GM21576 (cell line): Measurements from ENCODE around the gene TNFRSF25.
"Not testable (repeated sequence)": the region's sequence is repeated elsewhere in the genome, so short reads cannot be mapped to it uniquely, and the experiment has no call there.

Experiments
- ATAC-seq: cut with Tn5 transposase; IDR thresholded peaks from one replicate; pipeline ENCODE4 v1.9.1; 2021; ENCODE audit warnings: mild to moderate bottlenecking, moderate library complexity; ENCODE audit not compliant: unreplicated experiment

TNFRSF25 gene

GRCh38 chr1:6502000-6502891 lies 36.3 kb upstream of the TNFRSF25 start:
- no peak for ATAC-seq

GRCh38 chr1:6501279-6501813 lies 35.4 kb upstream of the TNFRSF25 start:
- no peak for ATAC-seq

- ATAC-seq, result no peak
Measured at GRCh38 chr1:6500544-6501278, 34.7 kb upstream of the TNFRSF25 start.

- ATAC-seq, result no peak
Measured at GRCh38 chr1:6499296-6499695, 33.3 kb upstream of the TNFRSF25 start.

GRCh38 chr1:6498576-6499111 lies 32.7 kb upstream of the TNFRSF25 start:
- ATAC-seq, result no peak

GRCh38 chr1:6497867-6498575 lies 32.0 kb upstream of the TNFRSF25 start:
- ATAC-seq, result no peak

GRCh38 chr1:6497215-6497866 lies 31.4 kb upstream of the TNFRSF25 start:
- ATAC-seq, result no peak

GRCh38 chr1:6496890-6497214 lies 30.9 kb upstream of the TNFRSF25 start:
- ATAC-seq, result no peak

GRCh38 chr1:6496365-6496721 lies 30.4 kb upstream of the TNFRSF25 start:
- no peak for ATAC-seq

- no peak for ATAC-seq
Measured at GRCh38 chr1:6495540-6496364, 29.8 kb upstream of the TNFRSF25 start.

- no peak for ATAC-seq
Measured at GRCh38 chr1:6495041-6495441, 29.1 kb upstream of the TNFRSF25 start.

- no peak for ATAC-seq
Measured at GRCh38 chr1:6494627-6495026, 28.7 kb upstream of the TNFRSF25 start.

GRCh38 chr1:6493834-6494223 lies 27.9 kb upstream of the TNFRSF25 start:
- not testable (repeated sequence) for ATAC-seq

GRCh38 chr1:6491966-6492365 lies 26.0 kb upstream of the TNFRSF25 start:
- ATAC-seq, result no peak

GRCh38 chr1:6491480-6491962 lies 25.5 kb upstream of the TNFRSF25 start, which contains the start of gene PLEKHG5:
PLEKHG5 (minus strand) TSS chr1:6491667; CDS start chr1:6477571, 14,096 bp downstream.
- no peak for ATAC-seq

- ATAC-seq, result no peak
Measured at GRCh38 chr1:6491081-6491449, 25.1 kb upstream of the TNFRSF25 start.

GRCh38 chr1:6490181-6491080 lies 24.5 kb upstream of the TNFRSF25 start:
- no peak for ATAC-seq

- ATAC-seq, result peak; percentile 47
Measured at GRCh38 chr1:6489799-6490180, 23.8 kb upstream of the TNFRSF25 start.

GRCh38 chr1:6489383-6489765 lies 23.4 kb upstream of the TNFRSF25 start:
- ATAC-seq, result no peak
